ENCODE data around the gene OR51V1.
"Not testable (repeated sequence)": the region's sequence is repeated elsewhere in the genome, so short reads cannot be mapped to it uniquely, and the experiment has no call there.

The OR51V1 gene, protein sequence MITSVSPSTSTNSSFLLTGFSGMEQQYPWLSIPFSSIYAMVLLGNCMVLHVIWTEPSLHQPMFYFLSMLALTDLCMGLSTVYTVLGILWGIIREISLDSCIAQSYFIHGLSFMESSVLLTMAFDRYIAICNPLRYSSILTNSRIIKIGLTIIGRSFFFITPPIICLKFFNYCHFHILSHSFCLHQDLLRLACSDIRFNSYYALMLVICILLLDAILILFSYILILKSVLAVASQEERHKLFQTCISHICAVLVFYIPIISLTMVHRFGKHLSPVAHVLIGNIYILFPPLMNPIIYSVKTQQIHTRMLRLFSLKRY

DNA sequence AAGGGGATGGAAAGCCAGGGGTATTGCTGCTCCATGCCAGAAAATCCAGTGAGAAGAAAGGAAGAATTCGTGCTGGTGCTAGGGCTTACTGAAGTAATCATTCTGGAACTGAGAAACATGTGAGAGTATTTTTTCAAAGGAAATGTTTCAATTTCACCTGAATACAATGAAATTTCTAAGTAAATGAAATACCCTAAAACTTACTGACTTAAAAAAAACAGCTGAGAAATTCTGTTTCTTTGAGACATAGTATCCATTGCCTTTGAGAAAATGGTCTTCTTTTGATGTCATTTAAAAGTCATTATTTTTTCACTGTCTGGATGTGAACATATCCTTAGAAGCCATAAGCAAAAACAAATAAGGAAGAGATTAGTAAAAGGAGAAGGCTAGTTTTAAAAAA, at the start of gene OR51V1:
OR51V1 (minus strand) TSS at position 101 of the 400 bp plus-strand sequence; CDS start at position 101, 0 bp downstream.
- Histone ChIP-seq H2AFZ (ENCODE audit: low read length) (no peak within 1 kb of the TSS), H3K36me3 (ENCODE audit: insufficient read depth, low read length) (no peaks in the 10 kb centered on the region), H3K9me2 (replicated peaks; ENCODE audit: low read depth, low read length) (no peaks in the 10 kb centered on the region), H3K4me3 (ENCODE audit: low read length, poor library complexity, severe bottlenecking) (no peak within 1 kb of the TSS), H3K79me2 (ENCODE audit: insufficient read depth, low read length) (no peaks in the 10 kb centered on the region), H4K20me1 (ENCODE audit: insufficient read depth, low read length, poor library complexity, severe bottlenecking) (no peaks in the 10 kb centered on the region), H3F3A (ENCODE audit: low read depth) (no peaks in the 10 kb centered on the region), H3K4me1 (ENCODE audit: insufficient read depth, low read length, poor library complexity, severe bottlenecking) (no peaks in the 10 kb centered on the region), H3K27me3 (ENCODE audit: insufficient read depth, low read length, poor library complexity, severe bottlenecking) (no peaks in the 10 kb centered on the region), H3K9me3 (ENCODE audit: insufficient read depth, low read depth, low read length) (no peaks in the 10 kb centered on the region), H3K9ac (ENCODE audit: low read depth, low read length, poor library complexity, severe bottlenecking) (no peak within 1 kb of the TSS), H3K4me2 (ENCODE audit: low read depth, low read length, poor library complexity, severe bottlenecking) (no peak within 1 kb of the TSS)
- no peak for TF ChIP-seq CTCF (conservative IDR thresholded peaks at IDR 0.05; ENCODE audit: low read length)
- TF ChIP-seq EZH2phosphoT487 (IDR thresholded peaks at IDR 0.05; ENCODE audit: borderline replicate concordance), result no peak

- H3K4me2 ChIP-seq (ENCODE audit: low read depth, low read length, poor library complexity, severe bottlenecking); H3K9me2 ChIP-seq (replicated peaks; ENCODE audit: low read depth, low read length); H3K4me3 ChIP-seq (ENCODE audit: low read length, poor library complexity, severe bottlenecking); H2AFZ ChIP-seq (ENCODE audit: low read length); H3K79me2 ChIP-seq (ENCODE audit: insufficient read depth, low read length); H4K20me1 ChIP-seq (ENCODE audit: insufficient read depth, low read length, poor library complexity, severe bottlenecking); H3K36me3 ChIP-seq (ENCODE audit: insufficient read depth, low read length); H3K9me3 ChIP-seq (ENCODE audit: insufficient read depth, low read depth, low read length); H3K27me3 ChIP-seq (ENCODE audit: insufficient read depth, low read length, poor library complexity, severe bottlenecking); H3K4me1 ChIP-seq (ENCODE audit: insufficient read depth, low read length, poor library complexity, severe bottlenecking); H3K9ac ChIP-seq (ENCODE audit: low read depth, low read length, poor library complexity, severe bottlenecking); H3F3A ChIP-seq (ENCODE audit: low read depth): not testable (repeated sequence)
Measured at GRCh38 chr11:5249807-5250396, 49.4 kb upstream of the OR51V1 start, which contains the start of gene HBG1. TSS of gene HBG1 (minus strand) at chr11:5249857. CDS start at chr11:5249804, 53 bp downstream.

- not testable (repeated sequence) for H4K20me1 ChIP-seq (ENCODE audit: insufficient read depth, low read length, poor library complexity, severe bottlenecking); H3K79me2 ChIP-seq (ENCODE audit: insufficient read depth, low read length); H3K4me1 ChIP-seq (ENCODE audit: insufficient read depth, low read length, poor library complexity, severe bottlenecking); H3K4me2 ChIP-seq (ENCODE audit: low read depth, low read length, poor library complexity, severe bottlenecking); H3K27me3 ChIP-seq (ENCODE audit: insufficient read depth, low read length, poor library complexity, severe bottlenecking); H3K36me3 ChIP-seq (ENCODE audit: insufficient read depth, low read length); H3F3A ChIP-seq (ENCODE audit: low read depth); H2AFZ ChIP-seq (ENCODE audit: low read length); H3K4me3 ChIP-seq (ENCODE audit: low read length, poor library complexity, severe bottlenecking); H3K9ac ChIP-seq (ENCODE audit: low read depth, low read length, poor library complexity, severe bottlenecking); H3K9me3 ChIP-seq (ENCODE audit: insufficient read depth, low read depth, low read length); H3K9me2 ChIP-seq (replicated peaks; ENCODE audit: low read depth, low read length)
Measured at GRCh38 chr11:5248498-5248897, 48.0 kb upstream of the OR51V1 start.

DNA sequence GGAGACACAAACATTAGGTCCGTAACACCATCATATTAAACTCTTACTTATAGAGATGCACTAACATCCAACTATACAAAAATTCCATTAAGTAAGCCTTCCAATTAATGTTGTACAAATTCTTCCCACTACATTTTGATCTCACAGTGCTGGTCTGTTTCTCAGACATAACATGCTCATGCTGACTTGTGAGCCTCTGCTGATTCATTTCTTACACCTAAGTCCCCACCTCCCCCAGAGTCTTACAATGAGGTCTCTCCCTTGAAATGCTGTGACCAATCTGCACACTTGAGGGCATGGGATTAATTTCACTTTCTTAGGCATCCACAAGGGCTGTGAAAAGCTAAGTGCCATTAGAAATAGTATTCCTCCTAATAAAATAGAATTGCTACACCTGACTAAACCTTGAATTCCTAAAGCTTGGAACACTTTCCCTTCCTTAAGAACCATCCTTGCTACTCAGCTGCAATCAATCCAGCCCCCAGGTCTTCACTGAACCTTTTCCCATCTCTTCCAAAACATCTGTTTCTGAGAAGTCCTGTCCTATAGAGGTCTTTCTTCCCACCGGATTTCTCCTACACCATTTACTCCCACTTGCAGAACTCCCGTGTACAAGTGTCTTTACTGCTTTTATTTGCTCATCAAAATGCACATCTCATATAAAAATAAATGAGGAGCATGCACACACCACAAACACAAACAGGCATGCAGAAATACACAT, 47.1 kb upstream of the OR51V1 start:
- no peaks in the 10 kb centered on the region for H4K20me1 ChIP-seq (ENCODE audit: insufficient read depth, low read length, poor library complexity, severe bottlenecking)
- H3K9me3 ChIP-seq (ENCODE audit: insufficient read depth, low read depth, low read length), result no peaks in the 10 kb centered on the region
- no peaks in the 10 kb centered on the region for H3F3A ChIP-seq (ENCODE audit: low read depth)
- H3K9ac ChIP-seq (ENCODE audit: low read depth, low read length, poor library complexity, severe bottlenecking), result no peak overlapping the region
- TF ChIP-seq EZH2phosphoT487 (IDR thresholded peaks at IDR 0.05; ENCODE audit: borderline replicate concordance), result no peak
- H3K79me2 ChIP-seq (ENCODE audit: insufficient read depth, low read length), result no peaks in the 10 kb centered on the region
- H2AFZ ChIP-seq (ENCODE audit: low read length), result no peak overlapping the region
- H3K9me2 ChIP-seq (replicated peaks; ENCODE audit: low read depth, low read length), result no peaks in the 10 kb centered on the region
- peaks cover 5% of the 10 kb centered on the region for H3K4me1 ChIP-seq (ENCODE audit: insufficient read depth, low read length, poor library complexity, severe bottlenecking)
- no peak overlapping the region for H3K4me3 ChIP-seq (ENCODE audit: low read length, poor library complexity, severe bottlenecking)
- H3K4me2 ChIP-seq (ENCODE audit: low read depth, low read length, poor library complexity, severe bottlenecking), result no peak overlapping the region
- no peaks in the 10 kb centered on the region for H3K27me3 ChIP-seq (ENCODE audit: insufficient read depth, low read length, poor library complexity, severe bottlenecking)
- H3K36me3 ChIP-seq (ENCODE audit: insufficient read depth, low read length), result no peaks in the 10 kb centered on the region

Measured in Loucy (cell line).